GM19463 (cell line): Measurements from ENCODE around the gene DACT3.
A peak's percentile ranks its signal among the peaks of the same experiment; 100 is the strongest.

Experiments used
- ATAC-seq: cut with Tn5 transposase; IDR thresholded peaks from one replicate; pipeline ENCODE4 v1.9.1; 2021; ENCODE audit warnings: mild to moderate bottlenecking, moderate library complexity; ENCODE audit not compliant: unreplicated experiment

Gene DACT3, protein sequence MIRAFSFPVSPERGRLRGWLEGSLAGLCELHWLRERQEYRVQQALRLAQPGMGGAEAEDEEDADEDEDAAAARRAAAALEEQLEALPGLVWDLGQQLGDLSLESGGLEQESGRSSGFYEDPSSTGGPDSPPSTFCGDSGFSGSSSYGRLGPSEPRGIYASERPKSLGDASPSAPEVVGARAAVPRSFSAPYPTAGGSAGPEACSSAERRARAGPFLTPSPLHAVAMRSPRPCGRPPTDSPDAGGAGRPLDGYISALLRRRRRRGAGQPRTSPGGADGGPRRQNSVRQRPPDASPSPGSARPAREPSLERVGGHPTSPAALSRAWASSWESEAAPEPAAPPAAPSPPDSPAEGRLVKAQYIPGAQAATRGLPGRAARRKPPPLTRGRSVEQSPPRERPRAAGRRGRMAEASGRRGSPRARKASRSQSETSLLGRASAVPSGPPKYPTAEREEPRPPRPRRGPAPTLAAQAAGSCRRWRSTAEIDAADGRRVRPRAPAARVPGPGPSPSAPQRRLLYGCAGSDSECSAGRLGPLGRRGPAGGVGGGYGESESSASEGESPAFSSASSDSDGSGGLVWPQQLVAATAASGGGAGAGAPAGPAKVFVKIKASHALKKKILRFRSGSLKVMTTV

DNA sequence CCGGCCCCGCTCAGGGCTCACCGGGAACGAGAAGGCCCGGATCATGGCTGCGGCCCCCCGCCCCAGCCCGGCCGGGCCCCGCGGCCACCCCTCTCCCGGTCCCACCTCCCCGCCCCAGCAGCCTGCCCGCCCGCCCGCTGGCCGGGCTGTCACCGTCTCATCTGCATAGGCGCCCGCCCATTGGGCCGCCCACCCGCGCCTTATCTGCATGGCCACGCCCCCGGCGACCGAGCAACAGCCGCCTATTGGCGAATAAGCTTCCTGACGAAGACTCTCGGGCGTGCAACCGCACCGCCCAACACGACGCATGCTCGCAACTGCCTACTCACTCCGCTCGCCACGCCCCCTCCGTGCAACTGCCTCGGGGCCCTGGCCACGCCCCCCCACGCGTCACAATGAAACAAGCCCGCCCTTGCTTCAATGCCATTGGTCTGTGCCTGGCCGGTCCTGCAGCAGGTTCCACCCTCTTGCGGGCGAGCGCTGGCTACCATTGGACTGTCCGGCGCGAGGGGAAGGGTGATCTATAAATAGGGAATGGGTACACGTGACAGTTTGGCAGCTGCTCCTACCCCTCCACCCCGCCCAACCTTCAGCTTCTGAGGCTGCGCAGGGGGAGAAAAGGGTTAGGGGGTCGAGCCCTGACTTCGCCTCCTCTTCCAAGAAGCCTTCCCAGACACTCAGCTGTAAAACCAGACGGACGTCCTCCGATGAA is at the start of gene DACT3:
TSS of gene DACT3 (minus strand) at position 163 of the 712 bp plus-strand sequence. CDS start at position 45, 118 bp downstream.
- peak; percentile 90 for ATAC-seq

DNA sequence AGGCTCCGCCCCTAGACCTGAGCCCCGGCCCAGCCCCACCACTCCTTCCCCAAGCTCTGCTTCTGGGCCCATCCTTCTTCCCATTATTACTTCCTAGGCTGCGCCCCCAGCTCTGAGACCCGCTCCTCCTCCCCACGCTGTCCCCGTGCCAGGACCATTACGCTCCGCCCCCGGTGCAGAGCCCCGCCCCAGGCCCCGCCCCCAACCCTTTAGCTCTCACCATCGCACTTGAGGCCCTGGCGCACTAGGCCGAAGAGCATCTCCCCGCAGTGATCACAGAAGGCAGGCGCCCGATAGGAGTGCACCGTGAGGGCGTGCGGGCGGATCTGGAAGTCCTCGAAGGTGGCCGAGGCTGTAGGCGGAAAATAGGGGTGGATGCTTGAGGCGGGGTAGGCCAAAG is 49.7 kb upstream of the DACT3 start:
- ATAC-seq = no peak

DNA sequence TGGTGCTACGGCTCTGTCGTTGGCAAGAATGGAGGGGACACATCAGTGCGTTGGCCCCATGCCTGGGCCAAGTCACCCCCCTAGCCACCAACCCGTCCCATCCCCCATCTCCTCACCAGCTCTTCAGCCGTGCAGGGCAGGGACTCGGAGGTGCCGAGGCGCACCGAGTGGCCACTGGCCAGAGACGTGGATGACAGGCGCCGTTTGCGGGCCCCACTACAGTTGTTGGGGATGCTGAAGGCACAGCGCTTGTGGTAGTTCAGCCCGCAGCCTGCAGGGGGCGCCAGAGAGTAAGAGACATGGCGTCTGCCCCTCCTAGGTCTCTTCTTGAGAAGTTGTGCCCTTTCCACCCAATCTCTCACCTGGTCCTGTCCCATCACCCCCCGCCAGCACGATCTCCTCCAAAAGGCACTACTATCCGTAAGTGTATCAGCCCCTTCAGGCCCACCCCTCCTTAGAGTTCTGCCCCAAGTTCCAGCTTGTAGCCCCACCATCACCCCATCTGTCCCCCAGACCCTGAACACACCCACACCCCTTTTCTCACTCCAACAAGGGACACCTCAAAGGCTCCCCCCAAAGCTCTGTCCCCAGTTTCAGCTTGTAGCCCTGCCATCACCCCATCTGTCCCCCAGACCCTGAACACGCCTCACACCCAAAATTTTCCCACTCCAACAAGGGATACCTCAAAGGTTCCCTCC is 43.5 kb upstream of the DACT3 start:
- no peak for ATAC-seq

DNA sequence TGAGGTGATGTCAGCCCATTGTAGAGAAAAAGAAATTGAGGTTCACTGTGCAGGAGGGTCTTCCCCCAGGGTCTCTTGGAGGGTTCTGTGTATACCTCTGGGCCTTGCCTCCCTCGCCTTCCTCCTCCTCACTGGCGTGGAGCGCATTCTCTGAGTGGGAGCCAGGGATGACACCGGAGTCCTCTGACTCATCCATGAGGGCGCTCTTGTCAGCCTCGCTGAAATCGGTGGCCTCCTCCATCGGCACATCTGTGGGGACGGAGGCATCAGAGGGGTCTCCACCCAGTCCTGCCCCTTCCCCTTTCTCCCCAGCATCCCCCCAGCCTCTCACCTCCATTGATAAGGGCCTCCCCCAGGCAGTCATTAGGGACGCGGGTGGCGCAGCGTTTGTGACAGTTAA is 39.7 kb upstream of the DACT3 start:
- no peak for ATAC-seq

DNA sequence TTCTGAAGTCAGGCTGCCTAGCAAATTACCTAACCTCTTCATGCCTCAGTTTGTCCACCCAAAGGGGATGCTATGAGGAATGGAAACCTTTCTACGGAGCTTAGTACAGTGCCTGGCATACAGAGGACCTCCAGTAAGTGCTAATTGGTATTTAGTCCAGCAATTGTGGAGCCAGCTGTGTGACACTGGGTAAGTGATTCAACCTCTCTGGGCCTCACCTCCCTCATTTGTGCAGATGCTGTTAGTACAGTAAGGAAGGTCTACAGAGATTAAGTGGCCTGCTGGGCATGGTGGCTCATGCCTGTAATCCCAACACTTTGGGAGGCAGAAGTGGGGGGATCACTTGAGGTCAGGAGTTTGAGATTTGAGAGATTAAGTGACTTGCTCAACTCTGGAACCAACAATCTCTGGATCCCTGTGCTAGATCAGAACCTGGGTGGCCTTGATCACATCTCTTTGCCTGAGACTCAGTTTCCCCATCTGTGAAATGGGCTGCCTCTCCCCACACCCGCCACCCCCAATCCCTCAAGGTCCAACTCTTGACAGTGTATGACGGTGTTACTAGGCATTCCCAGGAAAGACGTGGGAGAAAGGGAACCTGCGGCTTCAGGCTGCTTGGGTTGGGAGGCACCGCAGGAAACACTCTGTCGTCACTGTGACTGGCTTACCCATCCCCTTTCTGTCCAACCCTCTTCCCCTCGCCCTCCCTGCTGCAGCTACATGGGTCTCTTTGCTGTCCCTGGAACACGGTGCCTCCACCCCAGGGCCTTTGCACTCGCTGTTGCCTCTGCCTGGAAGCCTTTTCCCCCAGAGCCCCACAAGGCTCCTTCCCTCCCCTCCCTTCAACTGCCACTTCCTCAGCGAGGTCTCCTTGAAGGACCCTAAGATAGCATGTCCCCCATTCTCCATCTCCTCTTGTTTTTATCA is 37.7 kb upstream of the DACT3 start:
- no peak for ATAC-seq

DNA sequence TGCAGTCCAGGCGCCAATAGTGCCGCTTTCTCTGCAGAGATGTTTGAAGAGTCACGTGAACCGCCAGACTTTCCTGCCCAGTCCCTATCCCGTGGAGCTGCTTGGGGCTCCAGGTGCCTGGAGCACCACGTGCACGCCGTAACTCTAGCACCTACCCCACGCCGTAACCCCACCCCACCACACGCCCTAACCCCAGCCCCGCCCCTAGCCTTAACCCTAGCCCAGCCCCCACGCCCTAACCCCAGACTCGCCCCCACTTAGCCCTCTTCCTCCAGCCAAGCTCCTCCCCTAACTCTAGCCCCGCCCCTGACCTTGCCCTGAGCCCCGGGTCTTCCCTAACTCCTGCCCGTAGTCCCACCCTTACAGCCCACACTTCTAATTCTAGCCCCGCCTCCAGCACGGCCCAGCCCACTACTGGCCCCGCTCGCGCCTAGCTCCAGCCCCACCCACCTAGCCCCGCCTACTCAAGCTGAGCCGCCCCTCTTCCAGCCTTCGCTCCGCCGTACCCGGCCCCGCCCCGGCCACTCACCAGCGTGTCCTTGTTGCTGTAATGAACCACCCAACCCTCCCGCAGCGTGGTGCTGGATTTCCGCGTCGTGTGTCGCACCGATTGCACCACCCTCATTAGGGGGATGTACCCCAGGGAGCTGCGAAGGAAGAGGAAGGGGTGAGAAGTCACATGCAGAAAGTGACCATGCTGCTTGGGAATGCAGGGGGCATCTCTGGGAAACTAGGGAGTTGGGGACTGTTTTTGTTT is 36.4 kb upstream of the DACT3 start:
- no peak for ATAC-seq

DNA sequence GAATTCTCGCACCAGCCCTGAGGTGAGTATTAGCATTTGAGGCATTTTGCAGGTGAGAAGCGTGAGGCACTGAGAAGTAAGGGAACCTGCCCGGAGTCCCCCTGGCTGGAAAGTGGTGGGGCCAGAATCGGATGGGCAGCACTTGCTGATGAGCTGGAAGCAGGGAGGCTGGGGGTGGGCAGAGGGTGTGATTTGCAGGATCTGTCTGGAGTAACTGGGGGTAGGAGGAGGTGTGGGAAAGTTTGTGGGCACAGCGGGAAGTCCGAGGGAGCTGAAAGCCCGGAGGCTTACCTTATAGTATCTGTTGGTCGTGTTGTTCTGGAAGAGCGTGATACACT is 35.9 kb upstream of the DACT3 start:
- no peak for ATAC-seq

DNA sequence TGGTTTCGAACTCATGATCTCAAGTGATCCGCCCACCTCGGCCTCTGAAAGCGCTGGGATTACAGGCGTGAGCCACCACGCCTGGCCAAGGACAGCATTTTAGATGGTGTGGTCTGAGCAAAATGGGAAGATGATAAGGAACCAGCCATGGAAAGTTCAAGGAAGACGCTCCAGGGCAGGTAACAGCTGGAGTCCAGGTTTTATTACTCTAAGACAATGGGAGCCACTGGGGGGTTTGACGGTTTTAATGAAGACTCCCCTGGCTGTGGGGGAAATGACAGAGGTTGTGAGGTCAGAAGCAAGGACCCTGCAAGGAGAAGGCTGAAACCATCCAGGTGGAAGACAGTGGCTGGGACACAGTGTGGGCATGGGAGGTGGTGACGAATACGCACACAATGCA is 35.1 kb upstream of the DACT3 start:
- no peak for ATAC-seq

DNA sequence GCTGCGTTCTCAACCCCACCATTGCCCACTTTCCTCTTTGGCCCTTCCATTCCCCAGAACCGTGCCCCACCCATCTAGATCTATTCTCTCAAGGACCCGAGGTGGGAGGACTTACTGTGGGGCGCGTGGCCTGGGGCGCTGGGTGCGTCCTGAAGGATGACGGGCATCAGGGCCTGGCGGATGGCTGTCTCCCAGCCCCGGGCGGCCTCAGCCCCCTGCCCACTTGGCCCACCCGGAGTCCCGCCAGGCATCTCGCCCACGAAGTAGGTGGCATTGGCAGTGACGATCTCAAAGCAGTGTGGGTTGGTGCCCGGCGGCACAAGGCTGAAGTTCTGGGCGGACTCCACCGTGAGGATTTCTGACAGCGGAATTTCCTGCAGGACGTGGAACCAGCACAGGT is 32.8 kb upstream of the DACT3 start:
- no peak for ATAC-seq

DNA sequence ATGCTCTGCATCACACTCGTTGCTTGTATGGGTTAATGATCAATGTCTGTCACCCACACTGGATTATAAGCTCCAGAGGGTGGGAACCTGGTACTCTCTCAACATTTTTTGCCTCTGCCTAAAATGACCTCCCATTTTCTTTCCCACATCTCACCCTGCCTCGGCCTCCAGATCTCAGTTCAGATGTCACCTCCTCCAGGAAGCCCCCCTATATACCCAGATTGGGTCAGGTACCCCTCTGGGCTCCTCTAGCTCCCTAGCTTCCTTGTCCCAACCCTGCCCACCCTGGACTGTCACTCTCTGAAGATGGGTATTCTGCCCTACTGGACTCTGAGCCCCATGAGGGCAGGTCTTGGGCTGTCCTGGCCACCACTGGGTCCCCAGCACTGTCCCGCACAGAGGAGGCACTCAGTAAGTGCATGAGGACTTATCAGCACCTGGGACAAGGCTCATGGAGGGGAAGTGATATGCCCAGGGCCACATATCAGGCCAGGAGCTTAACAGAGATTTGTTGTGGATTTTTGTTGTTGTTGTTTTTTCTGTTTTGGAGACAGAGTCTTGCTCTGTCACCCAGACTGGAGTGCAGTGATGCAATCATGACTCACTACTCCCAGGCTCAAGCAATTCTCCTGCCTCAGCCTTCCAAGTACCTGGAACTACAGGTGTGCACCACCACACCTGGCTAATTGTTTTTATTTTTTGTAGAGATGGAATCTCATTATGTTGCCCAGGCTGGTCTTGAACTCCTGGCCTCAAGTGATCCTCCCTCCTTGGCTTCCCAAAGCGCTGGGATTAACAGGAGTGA is 32.1 kb upstream of the DACT3 start:
- ATAC-seq = no peak

DNA sequence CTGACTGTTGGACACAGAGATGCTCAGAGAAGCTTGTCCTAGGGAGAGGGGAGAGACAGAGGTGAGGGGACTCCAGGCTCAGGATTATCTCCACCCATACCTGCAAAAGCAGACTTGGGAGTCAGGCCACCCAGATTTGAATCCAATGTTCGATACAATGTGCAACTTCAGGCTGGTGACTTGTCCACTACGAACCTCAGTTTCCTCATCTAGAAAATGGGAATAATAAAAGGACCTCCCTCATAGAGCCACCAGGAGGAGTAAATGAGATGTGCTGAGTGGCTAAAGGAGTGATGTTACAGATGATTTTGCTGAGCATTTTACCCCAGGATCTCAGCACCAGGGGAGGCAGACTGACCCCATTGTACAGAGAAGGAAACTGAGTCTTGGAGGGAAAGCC is 31.0 kb upstream of the DACT3 start:
- ATAC-seq = no peak

DNA sequence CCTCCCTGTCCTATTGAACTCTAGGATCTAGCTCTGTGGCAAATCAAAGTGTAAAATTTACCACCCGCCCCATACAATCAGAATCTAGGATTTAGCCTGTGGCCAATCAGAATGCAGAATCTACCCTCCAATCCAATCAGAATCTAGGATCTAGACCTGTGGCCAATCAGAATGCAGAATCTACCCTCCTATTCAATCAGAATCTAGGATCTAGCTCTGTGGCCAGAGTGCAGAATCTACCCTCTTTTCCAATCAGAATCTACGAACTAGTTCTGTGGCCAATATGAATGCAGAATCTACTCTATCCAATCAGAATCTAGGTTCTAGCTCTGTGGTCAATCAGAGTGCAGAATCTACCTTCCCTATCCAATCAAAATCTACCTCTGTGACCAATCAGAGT is 30.1 kb upstream of the DACT3 start:
- ATAC-seq = no peak

DNA sequence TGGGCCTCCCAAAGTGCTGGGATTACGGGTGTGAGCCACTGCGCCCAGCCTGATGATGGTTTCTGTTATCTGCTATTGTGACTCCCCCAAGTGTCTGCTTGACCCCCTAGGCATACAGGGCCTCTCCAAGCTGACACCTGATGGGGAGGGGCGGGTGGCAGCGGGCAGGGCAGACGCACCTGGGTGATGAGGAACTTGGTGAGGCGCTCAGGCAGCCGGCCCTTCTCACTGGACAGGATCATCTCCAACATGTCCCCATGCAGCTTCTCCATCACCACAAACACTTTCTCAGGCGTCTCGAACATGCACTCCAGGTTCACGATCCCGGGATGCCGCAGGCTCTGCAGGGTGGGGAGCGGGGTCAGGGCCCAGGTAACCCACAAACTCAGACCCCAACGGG is 28.4 kb upstream of the DACT3 start:
- no peak for ATAC-seq

DNA sequence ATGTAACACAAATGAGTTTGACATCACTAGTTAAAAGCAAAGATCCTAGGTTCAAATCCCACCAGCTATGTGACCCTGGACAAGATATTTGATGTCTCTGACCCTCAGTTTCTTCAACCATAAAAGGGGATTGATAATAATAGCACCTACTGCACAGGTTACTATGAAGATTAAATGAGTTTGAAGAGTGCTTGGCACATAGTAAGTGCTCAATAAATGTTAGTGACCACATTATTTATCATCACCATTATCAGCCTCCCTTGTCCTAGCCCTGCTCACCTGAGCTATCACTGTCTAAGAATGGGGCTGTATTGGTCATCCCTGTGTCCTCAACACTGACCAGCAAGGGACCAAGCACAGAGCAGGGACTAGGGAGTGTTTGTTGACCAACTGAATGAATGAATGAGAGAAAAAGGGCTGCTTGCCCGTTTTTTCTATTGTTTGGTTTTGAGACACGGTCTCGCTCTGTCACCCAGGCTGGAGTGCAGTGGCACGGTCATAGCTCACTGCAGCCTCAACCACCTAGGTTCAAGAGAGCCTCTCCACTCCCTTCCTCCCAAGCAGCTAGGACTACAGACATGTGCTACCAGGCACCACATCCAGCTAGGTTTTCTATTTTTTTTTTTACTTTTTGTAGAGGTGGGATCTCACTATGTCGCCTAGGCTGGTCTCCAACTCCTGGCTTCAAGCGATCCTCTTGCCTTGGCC is 26.6 kb upstream of the DACT3 start:
- ATAC-seq = no peak

DNA sequence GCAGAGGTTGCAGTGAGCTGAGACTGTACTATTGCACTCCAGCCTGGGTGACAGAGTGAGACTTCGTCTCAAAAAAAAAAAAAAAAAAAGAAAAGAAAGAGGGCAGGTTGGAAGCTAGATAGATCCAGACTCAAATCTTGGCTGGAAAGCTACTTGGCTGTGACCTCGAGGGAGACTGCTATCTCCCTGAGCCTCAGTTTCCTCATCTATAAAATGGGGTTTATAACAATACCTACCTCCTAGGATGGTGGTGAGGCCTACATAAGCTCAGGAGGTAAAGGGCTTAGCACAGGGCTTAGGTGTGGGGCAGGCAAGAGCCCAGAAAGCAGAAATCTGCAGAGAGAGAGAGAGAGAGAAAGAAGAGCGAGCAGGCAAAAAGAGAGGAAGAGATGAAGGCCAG is 24.2 kb upstream of the DACT3 start:
- ATAC-seq = no peak

DNA sequence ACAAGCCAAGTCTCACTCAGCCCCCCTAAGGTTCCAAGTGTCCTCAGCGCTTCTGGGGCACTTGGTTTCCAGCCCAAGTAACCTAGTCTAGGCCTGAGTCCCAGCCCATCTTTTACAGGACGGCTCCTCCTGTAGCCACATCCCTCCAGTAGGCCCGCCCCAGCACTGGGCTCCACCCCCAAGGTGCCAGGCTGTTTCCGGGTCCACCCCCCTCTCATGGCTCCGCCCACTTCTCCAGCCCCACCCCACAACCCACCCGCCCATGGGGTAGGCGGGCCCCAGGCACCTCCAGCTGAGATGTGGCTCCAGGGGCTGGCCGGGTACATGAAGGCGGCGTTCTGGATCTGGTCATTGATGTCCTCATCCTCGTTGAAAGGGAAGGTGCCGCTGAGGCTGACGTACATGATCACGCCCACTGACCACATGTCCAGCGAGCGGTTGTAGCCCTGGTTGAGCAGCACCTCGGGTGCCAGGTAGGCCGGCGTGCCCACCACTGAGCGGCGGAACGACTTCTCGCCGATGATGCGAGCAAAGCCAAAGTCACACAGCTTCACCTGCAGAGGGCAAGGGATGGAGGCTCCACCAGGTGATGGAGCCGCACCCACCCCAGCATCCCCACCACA is 17.2 kb upstream of the DACT3 start:
- ATAC-seq = no peak

DNA sequence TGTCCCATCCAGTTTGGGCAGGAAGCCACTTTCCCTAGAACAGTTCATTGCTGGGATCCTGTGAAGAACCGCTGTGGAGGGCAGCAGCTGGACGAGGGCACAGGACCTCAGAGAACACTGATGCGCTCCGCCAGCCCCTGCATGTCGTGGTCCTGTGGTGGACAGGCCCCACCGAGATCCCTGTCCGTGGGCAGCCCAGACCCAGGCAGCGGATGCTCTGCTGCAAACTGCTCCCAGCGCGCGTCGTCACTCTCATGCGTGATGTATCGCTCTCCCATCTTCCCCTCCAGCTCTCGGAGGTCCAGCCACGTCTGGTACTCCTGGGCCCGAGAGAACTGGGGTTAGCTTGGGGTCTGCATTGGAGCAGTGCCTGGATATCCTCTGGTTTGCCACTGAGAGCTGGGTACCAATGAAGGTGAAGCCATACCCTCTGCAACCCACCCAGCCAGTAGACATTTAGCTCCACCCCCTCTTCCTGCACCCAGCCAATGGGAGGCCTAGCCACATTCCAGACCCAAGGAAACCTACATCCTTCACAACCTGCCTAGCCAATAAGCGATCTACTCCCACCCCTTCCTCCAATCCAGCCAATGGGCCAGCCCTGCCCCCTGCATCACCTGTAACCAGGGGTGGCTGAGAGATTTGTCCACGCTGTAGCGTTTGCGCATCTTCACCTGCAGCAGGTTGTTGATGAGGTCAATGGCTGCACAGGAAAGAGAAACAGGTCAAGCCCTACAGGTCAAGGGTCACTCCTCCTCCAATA is 13.6 kb upstream of the DACT3 start:
- no peak for ATAC-seq
